NCI-H345 treated with DMSO at 0.1 percent for 48 hours (cell line): ENCODE measurements around the gene CLVS2.

ENCODE experiments used
- DNase-seq: peaks from one replicate; lab custom pipeline; 2025; ENCODE audit not compliant: unreplicated experiment; lab: John Stamatoyannopoulos, UW

Gene CLVS2

GRCh38 chr6:123022975-123023374 lies 26.9 kb downstream of the CLVS2 start:
- no peak for DNase-seq

GRCh38 chr6:123024976-123025375 lies 28.9 kb downstream of the CLVS2 start:
- DNase-seq = no peak

GRCh38 chr6:123027408-123027807 lies 31.4 kb downstream of the CLVS2 start:
- no peak for DNase-seq

GRCh38 chr6:123028263-123028662 lies 32.2 kb downstream of the CLVS2 start:
- no peak for DNase-seq

- DNase-seq = no peak
These were observed 34.2 kb downstream of the CLVS2 start for GRCh38 chr6:123030282-123030681.

- no peak for DNase-seq
These were observed 40.6 kb downstream of the CLVS2 start for GRCh38 chr6:123036648-123037047.

- no peak for DNase-seq
These were observed 43.4 kb downstream of the CLVS2 start for GRCh38 chr6:123039431-123039830.

GRCh38 chr6:123042401-123042800 lies 46.4 kb downstream of the CLVS2 start:
- no peak for DNase-seq

GRCh38 chr6:123044341-123044860 lies 48.4 kb downstream of the CLVS2 start:
- DNase-seq = no peak

GRCh38 chr6:123053602-123054225 lies 57.7 kb downstream of the CLVS2 start:
- DNase-seq = no peak

GRCh38 chr6:123055256-123055655 lies 59.2 kb downstream of the CLVS2 start:
- no peak for DNase-seq

- DNase-seq = no peak
These were observed 66.6 kb downstream of the CLVS2 start for GRCh38 chr6:123062670-123063069.

- no peak for DNase-seq
These were observed 68.0 kb downstream of the CLVS2 start for GRCh38 chr6:123064038-123064437.

GRCh38 chr6:123074616-123075015 lies 78.6 kb downstream of the CLVS2 start:
- no peak for DNase-seq

GRCh38 chr6:123085403-123085802 lies 89.4 kb downstream of the CLVS2 start:
- no peak for DNase-seq

GRCh38 chr6:123089226-123089625 lies 93.2 kb downstream of the CLVS2 start:
- no peak for DNase-seq

- no peak for DNase-seq
These were observed 95.3 kb downstream of the CLVS2 start for GRCh38 chr6:123091091-123091895.

- no peak for DNase-seq
These were observed 95.8 kb downstream of the CLVS2 start for GRCh38 chr6:123091896-123092271.

- no peak for DNase-seq
These were observed 98.8 kb downstream of the CLVS2 start for GRCh38 chr6:123094795-123095194.

- no peak for DNase-seq
These were observed 109.5 kb downstream of the CLVS2 start for GRCh38 chr6:123105561-123105960.

GRCh38 chr6:123116370-123116769 lies 120.3 kb downstream of the CLVS2 start:
- DNase-seq = no peak

- no peak for DNase-seq
These were observed 121.3 kb downstream of the CLVS2 start for GRCh38 chr6:123117145-123117908.
